OCI-LY7 (cell line): Measurements from ENCODE around the gene C1orf74.

ENCODE experiments used
- CTCF ChIP-seq: fragments of 200-600 bp; sonication (generic); conservative IDR thresholded peaks from 2 replicates; pipeline ENCODE4 v1.5.1; 2014; ENCODE audit warnings: mild to moderate bottlenecking, antibody characterized with exemption, low read length, moderate library complexity, mixed read lengths
- EZH2phosphoT487 ChIP-seq: fragments of 200-600 bp; sonication (generic); IDR thresholded peaks from 2 replicates; pipeline ENCODE4 v1.6.1; 2018; ENCODE audit warnings: low read depth, borderline replicate concordance, mild to moderate bottlenecking, mixed run types, antibody characterized with exemption, low read length, moderate library complexity, mixed read lengths

- no peak for TF ChIP-seq EZH2phosphoT487
- no peak for TF ChIP-seq CTCF
Measured at GRCh38 chr1:209831615-209832014, 47.3 kb upstream of the C1orf74 start.
